Subcutaneous adipose tissue (tissue), 4 donors: Measurements from ENCODE around the gene THAP2. TPM values are rescaled to one million over a fixed set of nuclear protein-coding genes. Genes with fewer than 3 reads are reported as not detected.

Experiments used
- total RNA-seq, 4 donors: library from RNA; depleted of rRNA; stranded (reverse); fragments of >200 nt; gene quantifications; one replicate each; pipeline ENCODE4 v1.1.0, GENCODE V29; 2016
- TF ChIP-seq, protein P1 (sequence below): fragments of 450-650 bp; IDR thresholded peaks from one replicate; pipeline ENCODE4 v1.5.1; 2016; ENCODE audit warnings: low read depth, mild to moderate bottlenecking, control low read depth, antibody characterized with exemption, moderate library complexity

Gene THAP2
- total RNA-seq, 4 donors from 2014 or later, result 1.5 to 3.9 (median 2.2) TPM

DNA sequence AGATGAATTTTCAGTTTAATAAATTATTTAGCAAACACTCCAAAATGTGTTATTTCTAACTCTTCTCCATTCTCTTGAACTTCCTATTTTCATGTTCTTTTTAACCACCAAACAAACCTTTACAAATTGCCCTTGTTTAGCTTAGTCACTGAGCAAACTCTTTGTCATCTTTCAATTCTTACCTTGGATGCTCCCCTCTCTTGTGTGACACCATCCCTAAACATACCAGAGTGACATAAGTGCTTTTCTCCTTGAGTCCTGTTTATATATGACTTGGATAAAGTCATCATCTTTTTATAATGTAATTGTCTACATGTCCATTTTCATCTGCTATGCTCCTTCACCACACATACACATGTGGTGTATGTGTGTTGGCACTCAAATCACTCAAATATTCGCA, 18.4 kb downstream of the THAP2 start:
- TF ChIP-seq, protein P1, sequence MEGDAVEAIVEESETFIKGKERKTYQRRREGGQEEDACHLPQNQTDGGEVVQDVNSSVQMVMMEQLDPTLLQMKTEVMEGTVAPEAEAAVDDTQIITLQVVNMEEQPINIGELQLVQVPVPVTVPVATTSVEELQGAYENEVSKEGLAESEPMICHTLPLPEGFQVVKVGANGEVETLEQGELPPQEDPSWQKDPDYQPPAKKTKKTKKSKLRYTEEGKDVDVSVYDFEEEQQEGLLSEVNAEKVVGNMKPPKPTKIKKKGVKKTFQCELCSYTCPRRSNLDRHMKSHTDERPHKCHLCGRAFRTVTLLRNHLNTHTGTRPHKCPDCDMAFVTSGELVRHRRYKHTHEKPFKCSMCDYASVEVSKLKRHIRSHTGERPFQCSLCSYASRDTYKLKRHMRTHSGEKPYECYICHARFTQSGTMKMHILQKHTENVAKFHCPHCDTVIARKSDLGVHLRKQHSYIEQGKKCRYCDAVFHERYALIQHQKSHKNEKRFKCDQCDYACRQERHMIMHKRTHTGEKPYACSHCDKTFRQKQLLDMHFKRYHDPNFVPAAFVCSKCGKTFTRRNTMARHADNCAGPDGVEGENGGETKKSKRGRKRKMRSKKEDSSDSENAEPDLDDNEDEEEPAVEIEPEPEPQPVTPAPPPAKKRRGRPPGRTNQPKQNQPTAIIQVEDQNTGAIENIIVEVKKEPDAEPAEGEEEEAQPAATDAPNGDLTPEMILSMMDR, result no peak

DNA sequence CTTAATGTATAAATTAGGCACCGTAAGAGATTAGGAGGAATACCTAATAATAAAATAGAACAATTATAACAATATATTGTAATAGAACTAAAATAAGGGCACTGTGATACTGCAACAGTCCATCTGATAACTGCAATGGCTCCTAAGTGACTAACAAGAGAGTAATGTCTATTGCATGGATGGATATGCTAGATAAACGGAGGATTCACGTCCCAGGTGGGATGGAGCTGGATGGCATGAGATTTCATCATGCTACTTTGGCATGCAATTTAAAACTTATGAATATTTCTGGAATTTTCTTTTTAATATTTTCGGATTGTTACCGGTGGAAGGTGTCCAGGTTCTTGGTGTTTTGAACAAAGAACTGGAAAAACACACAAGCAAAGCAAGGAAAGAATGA, 19.5 kb downstream of the THAP2 start:
- TF ChIP-seq, protein P1, result no peak

DNA sequence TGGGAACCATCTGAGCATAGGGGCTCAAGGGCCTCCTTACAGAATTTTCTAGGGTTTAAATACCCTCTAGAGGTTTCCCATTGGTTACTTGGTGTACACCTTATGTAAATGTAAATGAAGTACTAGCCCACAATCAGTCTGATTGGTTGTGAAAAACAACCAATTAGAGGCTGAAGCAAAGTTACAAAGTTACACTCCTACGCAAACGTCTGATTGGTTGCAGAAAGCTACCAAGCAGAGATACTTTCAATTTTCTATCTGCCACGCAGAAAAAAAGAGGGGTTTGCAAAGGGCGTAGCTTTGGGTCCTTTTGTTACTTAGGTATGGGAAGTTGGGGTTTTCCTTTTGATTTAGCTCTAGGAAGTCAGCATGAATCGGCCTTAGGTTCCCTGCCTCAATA, 20.0 kb downstream of the THAP2 start:
- TF ChIP-seq, protein P1, result no peak

DNA sequence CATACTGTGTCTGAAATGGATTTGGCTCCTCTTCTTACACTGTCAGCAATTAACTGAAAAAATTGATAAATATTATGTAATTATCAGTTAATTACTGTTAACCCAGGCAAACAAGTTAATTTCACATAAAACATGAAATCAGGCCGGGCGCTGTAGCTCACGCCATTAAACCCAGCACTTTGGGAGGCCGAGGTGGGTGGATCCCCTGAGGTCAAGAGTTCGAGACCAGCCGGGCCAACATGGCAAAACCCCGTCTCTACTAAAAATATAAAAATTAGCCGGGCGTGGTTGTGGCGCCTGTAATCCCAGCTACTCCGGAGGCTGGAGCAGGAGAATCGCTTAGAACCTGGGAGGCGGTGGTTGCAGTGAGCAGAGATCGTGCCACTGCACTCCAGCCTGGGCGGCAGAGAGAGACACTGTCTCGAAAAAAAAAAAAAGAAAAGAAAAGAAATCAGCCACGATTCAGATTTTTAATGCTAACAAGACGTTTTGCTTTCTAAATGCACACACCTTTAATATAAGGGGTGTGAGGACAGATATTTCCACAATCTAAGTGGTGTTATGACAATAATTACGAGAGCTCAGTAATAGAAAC, 21.3 kb downstream of the THAP2 start:
- TF ChIP-seq, protein P1, result no peak

DNA sequence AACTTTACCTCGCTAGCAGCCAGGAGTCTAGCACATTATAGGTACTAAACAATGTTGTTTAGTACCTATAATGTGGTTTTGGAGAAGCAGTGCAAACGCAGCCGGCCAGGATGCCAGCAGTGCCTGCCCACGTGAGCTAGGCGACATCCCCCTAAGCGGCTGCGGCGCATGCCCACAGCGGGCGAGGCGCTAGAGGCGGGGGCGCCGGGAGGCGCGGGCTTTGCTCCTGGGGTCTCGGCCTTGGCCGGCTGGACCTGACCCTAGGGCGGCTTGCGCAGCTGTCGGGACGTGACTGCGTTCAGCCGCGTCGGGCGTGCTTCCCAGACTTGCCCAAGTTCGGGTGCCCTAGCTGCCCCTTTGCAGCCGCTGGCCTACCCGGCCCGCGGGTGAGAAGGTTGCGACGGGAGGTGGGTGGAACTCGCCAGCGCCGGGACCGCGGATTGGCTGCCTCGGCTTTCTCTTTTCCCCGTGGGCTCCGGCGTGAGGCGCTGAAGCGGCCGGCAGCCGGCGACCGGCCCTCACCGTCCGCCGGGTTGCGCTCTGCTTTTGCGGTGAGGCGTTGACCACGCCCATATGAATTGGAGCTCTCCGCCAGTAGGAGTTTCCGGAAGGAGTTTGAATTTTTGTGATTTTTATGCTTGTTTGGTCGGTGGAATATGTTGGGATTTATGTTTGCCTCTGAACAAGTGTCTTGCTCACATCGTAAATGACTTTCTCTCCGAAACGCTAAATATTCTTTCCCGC, 22.0 kb downstream of the THAP2 start, which contains the start of gene TMEM19:
TMEM19 (plus strand) TSS at position 169 of the 744 bp plus-strand sequence. CDS start 599 bp downstream, outside the sequence.
- TF ChIP-seq, protein P1, result no peak

DNA sequence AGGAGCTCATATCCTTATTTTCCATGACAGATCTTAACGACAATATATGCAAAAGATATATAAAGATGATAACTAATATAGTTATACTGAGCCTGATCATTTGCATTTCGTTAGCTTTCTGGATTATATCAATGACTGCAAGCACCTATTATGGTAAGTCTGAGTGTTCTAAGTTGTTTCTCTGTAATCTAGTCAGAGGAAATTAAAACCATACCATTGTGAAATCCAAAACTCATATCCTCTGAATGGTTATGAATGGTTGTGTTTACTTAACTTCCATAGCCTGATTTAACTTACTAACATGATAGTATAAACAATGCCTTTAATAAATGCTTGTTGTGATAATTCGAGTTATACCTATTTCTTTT, 22.5 kb downstream of the THAP2 start:
- TF ChIP-seq, protein P1, result no peak

DNA sequence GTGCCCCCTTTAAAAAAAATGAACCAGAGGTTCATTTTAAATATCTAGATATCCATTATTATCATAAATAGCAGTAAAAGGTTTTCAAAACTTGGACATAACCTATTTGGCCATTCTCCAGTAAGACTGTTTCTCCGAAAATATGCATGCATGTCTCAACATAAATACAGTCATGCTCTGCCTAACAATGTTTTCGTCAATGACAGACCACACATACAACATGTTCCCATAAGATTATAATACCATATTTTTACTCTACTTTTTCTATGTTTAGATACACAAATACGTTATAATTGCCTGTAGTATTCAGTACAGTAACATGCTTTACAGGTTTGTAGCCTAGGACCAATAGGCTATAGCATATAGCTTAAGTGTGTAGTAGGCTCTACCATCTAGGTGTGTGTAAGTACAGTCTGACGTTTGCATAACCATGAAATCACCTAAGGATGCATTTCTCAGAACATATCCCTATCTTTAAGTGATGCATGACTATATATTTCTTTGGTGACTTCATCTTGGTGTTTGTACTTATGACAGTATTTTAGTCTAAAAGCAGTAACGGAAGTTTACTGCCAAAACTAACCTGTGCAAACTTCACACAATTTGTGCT, 25.0 kb downstream of the THAP2 start:
- TF ChIP-seq, protein P1, result no peak
